Measurements from ENCODE around the gene AATF.

GRCh38 chr17:37025238-37025637, 76.5 kb downstream of the AATF start:
- TF ChIP-seq CTCF (IDR thresholded peaks at IDR 0.05; ENCODE audit: insufficient read depth, low read length) (no peak), POLR2AphosphoS5 (IDR thresholded peaks at IDR 0.05; ENCODE audit: low read depth) (no peak)

Measured in HL-60 (cell line).